Panc1 (cell line): Measurements from ENCODE around the gene INPP4B.

Experiments
- CTCF ChIP-seq: fragments of 450-650 bp; IDR thresholded peaks from 2 replicates; pipeline ENCODE4 v1.5.1; 2017; ENCODE audit warnings: mild to moderate bottlenecking
- POLR2AphosphoS5 ChIP-seq: IDR thresholded peaks from 2 replicates; pipeline ENCODE4 v1.6.1; 2012; ENCODE audit warnings: mild to moderate bottlenecking, low read depth, low read length, moderate library complexity
- SIN3A ChIP-seq: IDR thresholded peaks from 2 replicates; pipeline ENCODE4 v1.6.1; 2012; ENCODE audit warnings: low read depth, mild to moderate bottlenecking, low read length, moderate library complexity, borderline replicate concordance; ENCODE audit not compliant: insufficient read depth

- TF ChIP-seq CTCF (no peak), POLR2AphosphoS5 (no peak), SIN3A (no peak)
These were observed 365.9 kb downstream of the INPP4B start for GRCh38 chr4:142480244-142480643.
